HG03469 (cell line): Measurements from ENCODE around the gene KCNN2.
A peak's percentile ranks its signal among the peaks of the same experiment; 100 is the strongest.
"Not testable (repeated sequence)": the region's sequence is repeated elsewhere in the genome, so short reads cannot be mapped to it uniquely, and the experiment has no call there.

Source experiments
- ATAC-seq: cut with Tn5 transposase; IDR thresholded peaks from one replicate; pipeline ENCODE4 v1.9.1; 2021; ENCODE audit warnings: mild to moderate bottlenecking, moderate library complexity, moderate number of reproducible peaks; ENCODE audit not compliant: unreplicated experiment

The KCNN2 gene

DNA sequence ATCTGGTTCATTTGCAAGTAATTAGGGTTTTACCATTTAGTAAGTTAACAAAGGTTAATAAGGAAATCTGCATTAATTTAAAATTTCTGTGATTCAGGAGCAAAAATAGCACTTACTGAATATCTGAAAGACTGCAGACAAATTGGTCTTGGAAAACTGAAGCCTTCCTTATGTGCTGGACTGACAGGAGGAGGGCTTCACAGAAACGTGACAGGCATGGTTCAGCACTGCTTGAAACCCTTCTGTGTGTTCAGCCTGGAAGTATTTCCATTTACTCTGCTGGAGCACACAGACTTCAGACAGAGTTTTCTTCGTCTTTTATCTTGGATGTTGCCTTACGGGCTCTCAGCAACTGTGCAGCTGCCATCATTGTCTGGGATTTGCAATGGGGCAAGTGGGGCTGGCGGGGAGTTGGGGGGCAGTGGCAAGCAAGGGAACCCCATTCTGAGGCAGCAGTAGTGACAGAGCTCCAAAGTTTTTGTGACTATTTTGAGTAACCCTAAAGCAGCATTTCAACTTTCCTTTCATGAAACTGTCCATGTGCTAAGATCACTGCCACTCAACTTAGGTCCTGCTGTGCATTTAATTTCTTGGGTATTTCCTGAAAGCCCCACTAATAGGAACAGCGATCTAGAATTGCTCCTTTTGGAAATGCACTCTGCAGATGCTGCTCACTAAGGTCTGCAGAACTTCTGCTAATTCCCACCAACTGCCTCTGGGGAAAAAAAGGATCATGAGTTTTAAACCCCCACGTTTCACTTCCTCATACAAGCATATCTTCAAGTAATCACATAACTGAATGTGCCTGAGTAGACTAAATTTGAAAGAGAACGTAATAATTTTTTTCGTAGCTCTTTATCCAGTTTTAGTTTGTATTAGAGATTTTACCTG, 56.6 kb downstream of the KCNN2 start:
- peak; percentile 98 for ATAC-seq

DNA sequence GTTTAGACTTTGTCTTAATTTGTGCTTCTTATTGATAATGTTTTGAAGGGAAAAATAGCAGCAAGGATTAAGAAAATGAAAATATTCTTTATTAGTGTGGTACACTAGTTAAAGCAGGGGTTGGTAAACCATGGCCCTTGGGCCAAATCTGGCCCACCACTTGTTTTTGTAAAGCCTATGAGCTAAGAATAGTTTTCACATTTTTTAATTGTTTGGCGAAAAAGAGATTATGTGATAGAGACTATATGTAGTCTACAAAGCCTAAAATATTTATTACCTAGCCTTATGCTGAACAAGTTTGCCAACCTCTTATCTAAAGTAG, 57.2 kb downstream of the KCNN2 start:
- peak; percentile 30 for ATAC-seq

DNA sequence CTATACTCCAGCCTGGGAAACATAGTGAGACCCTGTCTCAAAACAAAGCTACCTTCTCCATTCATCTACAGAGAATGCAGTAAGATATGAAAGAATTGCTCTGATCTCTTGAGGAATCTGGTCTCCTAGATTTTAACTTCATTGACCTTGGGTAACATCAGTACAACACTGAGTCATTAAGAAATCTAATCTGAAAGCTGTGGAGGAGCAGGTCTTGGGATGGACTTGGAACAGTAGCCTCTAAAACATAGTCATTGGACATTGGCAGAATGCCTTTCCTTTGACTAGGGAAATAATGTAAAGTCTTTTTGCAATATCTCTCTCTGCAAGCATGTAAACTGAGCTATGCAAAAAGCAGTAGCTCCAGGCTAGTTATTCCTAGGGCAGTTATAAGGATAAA, 58.1 kb downstream of the KCNN2 start:
- no peak for ATAC-seq

DNA sequence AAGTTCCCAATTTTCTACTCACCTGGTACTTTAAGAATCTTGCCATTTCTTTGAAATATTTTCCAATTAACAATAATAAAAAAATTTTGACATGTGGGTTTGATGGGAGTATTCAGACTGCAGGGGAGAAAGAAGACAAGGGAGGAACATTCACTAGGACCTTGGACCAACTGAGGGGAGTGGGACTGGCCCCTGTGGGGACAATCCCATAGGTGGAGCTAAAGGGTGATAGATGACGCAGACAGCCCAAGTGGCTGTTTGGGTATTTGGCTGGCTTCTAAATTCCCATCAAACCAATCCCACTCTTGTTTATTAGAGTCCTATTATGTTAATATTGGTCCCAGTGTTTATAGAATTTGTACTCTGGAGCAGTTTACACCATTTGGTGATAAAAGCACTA, 65.3 kb downstream of the KCNN2 start:
- no peak for ATAC-seq

DNA sequence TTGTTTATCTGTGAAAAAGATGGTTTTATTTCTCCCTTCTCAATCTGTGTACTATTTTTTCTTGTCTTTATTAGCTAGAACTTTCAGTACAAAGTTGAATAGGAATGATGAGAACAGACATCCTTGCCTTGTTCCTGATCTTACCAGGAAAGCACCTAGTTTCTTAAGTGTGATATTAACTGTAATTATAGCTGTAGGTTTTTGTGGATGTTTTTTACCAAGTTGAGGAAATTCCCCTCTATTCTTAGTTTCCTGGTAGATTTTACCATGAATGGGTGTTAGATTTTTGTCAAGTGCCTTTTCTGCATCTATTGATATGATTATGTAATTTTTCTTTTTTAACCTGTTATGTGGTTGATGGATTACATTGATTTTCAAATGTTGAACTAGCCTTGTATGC, 68.7 kb downstream of the KCNN2 start:
- no peak for ATAC-seq

DNA sequence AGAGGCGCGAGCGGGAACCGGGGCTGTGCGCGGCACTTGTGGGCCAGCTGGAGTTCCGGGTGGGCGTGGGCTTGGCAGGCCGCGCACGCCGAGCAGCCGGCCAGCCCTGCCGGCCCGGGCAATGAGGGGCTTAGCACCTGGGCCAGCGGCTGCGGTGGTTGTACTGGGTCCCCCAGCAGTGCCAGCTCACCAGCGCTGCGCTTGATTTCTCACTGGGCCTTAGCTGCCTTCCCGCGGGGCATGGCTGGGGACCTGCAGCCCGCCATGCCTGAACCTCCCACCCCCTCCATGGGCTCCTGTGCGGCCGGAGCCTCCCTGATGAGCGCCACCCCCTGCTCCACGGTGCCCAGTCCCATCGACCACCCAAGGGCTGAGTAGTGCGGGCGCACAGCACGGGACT, 70.8 kb downstream of the KCNN2 start:
- ATAC-seq = not testable (repeated sequence)

DNA sequence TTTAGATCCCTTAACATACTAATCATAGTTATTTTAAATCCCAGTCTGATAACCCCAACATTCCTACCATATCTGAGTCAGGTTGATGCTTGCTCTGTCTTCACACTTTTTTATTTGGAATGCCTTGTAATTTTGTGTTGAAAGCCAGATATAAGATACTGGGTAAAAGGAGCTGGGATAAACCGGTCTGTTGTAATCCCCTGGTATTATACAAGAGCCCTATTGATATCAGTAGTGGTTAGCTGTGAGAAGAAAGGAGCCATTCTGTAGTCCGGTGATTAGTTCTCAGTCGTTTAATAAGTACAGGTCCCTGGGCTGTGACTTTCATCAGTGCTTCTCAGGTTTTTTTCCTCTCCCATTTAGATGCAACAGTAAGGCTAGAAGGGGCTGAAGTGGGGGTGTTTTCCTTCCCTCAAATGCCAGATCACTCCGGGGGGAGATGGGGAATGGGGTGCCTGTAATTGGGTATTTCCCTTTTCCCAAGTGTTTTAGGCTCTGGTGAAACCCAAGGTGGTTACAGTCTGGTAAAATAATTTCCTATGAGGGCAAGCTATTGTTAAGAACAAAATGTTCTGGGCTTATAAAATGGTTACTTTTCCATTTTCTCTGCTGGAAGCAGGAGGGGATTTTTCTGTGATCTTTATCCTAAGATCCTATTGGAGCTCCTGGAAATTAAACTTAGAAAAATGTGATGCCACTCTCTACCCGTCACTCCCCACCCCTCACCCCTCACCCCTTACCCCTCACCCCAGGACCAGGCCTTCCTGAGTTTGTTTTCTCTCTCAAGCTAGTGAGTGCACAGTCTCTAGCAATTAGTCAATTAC, 72.7 kb downstream of the KCNN2 start:
- no peak for ATAC-seq

DNA sequence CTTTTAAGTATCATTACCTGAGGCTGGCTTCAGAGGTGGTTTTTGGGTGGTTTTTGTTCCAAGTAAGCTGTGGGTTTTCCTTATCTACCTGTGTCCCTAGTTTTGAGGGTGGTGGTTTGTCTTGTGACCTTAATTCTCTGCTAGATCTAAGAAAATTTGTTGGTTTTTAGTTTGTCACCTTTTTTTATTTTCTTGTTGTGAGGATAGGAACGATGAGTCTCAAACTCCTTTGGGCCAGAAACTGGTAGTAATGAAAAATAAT, 73.3 kb downstream of the KCNN2 start:
- ATAC-seq = no peak

DNA sequence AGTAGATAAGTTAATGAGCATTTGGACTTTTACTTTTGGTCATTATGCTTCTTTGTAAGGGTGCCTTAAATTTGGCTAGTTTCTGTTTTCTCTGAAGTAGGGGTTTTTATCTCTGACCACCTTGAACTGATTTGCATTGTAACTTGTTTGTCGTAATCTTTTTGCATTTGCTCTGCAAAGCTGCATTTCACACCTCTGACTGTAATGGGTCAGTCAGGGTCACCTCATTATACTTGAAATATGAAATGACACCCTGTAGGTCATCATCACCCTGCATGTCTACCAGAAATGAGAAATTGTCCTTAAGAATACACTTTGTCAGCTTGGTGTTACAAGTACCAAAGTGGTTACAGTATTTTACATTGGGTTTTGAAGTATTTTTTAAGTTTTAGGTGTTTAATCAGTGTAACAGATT, 74.0 kb downstream of the KCNN2 start:
- peak; percentile 82 for ATAC-seq

DNA sequence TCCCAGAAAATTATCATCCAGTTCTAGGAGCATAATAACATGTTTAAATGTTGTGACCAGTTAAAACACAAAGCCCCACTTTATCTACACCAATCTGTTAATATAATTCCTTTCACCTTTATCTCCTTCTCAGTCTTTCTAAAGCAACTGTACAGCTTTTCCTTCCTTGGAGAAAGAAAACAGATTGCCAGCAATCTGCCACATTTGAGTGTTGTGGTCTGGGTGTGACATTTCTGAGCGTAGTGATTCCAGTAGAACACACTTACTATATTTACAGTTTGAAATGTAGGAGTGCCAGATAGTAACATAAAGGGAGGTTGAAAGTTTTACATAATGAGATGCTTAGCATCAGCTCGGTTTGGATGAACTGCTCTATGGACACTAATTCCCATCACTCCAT, 76.1 kb downstream of the KCNN2 start:
- ATAC-seq = no peak

DNA sequence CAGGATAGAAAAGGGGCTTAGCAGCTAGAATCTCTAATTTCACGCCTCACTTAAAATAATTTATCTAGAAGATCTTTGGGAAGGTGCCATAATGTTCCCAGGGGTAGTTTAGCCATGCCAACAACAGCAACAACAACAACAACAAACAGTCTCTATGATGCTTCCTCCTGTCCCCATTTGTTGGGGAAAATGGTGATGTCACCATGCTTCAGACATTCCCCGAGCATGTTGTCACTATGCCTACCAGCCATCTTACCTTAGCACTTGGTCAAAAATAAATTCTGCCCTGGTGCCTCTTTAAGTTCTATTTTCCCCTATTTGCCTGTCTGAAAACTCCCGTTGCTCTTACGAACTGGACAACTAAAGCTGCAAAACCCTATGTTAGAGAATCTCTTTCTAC, 76.6 kb downstream of the KCNN2 start:
- no peak for ATAC-seq

DNA sequence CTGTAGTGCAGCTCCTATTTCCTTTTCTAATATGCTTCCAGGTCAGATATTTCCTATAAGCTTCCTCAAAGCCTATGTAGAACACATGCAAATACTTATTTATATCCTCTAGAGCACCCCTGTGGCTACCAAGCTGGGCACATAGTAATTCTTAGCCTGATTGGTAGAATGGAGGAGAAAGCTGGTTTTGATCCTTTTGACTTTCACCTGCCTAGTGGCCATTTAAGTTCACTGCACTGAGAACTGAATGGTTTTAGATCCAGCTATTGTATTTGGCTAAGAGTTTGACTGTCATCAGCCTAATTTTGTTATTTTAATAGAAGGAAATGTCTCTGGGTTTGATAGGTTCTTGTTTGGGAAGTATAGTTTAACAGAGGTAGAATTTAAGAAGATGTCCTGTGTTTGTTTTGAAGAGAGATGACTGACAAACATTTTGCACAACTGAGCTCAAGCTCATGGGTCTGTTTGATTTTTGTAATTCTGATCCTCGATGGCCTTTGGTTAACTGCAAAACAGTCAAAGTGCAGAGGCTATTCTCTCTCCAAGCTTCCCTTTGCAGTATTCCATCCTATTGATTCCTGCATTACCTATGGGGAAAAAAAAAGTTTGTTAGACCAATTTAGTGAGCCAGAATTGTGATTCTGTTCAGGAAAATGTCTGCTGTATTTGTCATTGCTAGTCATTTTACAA, 85.4 kb downstream of the KCNN2 start:
- ATAC-seq = peak; percentile 43

DNA sequence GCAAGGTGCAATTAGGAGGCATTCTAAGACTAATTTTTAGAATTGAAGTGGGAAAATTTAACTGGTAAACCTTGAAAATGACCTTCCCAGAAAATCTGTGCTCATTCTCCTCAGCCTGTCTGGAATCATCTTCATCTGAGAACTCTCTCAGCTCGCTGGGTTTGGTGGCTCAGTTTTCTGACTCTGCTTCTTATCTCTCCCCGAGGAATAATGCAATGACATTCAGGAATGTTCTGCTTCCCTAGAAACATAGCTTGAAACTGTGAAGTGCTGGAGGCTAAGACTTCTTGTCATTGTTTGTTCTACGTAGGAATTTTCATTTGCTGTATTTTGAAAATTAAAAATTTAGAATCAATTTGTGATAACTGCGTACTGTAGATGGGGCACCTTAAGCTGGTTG, 86.6 kb downstream of the KCNN2 start:
- ATAC-seq = no peak

DNA sequence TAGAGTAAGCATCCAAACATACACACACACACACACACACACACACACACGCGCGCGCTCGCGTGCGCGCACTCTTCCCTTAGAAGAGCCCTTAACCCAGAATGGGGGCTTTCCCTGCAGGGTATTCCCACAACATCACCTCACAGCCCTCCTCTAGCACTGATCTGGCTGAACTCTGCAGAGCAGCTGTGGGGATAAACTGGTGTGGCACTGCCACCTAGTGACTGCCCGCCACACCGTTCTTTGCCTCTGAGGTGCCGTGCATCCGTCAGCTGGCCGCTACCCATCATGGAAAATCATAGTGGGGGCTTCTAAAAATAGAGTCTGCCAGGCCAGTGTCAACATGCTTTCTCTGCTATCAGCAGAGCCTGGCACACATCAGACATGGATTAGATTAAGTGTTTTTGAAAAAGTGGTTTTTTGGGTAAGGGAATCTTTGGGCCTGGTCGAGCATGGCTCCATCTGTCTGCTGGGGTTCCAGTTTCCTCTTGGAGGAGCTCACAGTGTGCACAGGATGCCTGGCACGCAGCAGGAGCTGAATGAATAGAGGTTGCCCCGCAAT, 88.1 kb downstream of the KCNN2 start:
- ATAC-seq = peak; percentile 96

DNA sequence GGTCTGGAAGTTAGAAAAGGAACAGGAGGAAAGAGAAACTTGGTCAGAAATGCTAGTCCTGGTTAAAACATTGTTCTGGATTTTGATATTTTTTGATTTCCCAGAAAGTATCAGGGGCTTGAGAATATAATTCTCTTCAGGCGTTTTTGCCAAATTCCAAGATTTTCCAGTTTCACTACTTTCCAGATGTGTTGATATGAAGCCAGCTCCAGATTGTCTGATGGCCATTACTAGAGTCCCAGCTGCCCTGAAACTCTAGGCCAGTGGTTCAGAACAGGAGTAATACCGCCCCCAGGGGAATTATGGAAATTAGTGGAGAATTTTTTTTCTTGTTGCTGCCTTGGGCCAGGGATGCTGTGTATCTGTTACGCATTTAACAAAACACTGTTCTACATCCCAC, 88.6 kb downstream of the KCNN2 start:
- no peak for ATAC-seq

DNA sequence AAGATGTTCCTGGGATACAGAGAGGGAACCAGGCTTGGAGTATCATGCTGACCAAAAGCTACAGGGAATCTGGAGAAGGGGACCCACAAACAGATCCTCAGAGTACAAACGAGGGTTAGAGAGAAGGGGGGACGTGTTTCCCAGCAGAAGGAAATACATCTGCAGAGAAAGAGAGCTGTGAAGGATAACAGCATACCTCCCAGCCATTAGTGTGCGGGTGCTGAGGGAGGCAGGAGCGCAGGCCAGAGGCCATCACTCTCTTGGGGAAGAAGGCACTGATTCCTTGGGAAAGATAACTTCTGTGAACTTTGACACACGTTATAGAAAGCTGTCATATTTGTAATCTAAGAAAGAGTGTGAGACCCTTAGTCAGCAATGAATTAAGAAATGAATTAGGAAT, 96.9 kb downstream of the KCNN2 start:
- no peak for ATAC-seq

DNA sequence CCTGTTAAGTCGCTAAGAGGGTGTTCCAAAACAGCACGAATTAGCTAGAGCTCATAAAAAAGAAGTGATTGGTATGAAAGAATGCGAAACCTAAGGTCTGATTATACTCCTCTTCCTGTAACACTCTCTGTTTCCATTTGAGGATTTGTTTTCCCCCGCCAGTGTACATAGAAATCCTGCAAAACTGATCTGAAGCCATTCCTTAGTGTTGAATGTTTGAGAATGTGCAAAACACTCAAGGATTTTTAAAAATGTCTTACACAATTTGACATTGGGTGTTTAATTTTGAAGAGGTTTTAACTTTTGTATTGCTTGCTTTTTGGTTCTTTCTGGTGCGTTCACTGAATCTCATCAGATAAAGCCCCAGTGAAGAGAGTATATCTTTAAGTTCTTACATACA, 105.3 kb downstream of the KCNN2 start:
- ATAC-seq = no peak

DNA sequence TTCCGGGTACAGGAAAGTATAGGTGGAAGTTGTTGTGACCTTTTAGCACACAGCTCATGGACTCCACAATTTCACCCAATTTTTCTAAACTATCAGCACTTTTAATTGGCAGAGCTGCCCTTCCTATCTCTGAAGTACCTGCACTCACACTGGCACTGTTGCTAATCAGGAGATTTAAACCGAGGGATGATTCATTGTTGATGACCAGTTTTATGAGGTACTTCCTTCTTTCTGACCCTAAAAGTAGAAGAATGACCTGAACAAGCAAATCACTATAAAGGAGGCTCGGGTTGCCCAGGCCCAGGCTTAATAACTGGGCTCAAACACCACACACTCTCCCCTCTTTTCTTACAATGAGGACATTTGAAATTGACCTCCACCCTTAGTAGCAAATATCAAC, 105.9 kb downstream of the KCNN2 start:
- no peak for ATAC-seq

DNA sequence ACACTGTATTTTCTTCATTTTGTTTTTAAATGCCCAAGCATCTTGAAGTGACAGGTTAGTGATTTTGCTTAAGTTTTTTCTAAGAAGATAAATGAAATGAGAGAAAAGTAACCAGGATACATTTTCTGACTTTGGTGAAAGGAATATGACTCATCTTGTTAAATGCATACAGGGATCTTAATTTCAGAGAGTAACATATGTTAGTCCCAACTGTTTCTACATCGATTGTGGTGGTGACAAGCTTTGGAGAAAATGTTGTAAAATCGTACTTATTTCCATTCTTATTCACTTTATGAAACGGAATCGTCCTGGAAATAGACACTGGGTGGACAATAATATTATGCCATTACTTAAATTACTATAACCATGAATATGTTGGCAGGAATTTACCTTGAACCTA, 107.5 kb downstream of the KCNN2 start:
- ATAC-seq = no peak

DNA sequence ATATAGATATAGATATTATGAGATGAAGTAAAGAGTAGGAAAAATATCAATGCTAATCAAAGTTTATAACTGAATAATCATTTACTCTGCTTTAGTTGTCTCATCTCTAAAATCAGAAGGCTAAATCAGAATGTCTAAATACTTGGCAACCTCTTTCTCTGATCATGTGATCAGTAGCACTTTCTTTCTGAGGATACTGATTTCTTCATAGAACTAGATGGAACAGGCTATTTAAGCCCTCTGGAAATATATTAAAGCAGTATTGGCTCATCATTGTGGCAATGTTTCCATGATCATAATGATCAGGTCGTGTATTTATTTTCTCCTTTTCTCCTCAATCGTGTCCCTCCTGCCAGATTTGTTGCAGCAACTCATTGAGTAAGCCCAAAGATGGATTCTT, 109.7 kb downstream of the KCNN2 start:
- no peak for ATAC-seq

DNA sequence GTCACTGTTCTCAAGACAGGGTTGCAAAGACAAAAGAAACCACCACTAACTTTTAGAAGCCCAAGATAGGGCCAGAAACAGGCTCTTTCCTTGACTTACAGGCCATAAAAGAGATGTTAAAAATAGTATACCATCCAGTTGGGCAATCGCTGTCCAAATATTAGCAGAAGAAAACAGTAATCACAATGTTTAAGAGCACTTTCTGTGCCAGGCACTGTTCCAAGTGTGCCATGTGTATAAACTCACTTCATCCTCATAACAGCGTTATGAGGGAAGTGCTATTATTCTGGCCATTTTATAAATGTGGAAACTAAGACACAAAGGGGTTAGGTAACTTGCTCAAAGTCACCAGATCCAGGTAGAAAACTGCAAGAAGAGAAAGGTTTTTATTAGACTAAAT, 111.7 kb downstream of the KCNN2 start:
- ATAC-seq = no peak
